Measurements from ENCODE around the gene FOXL1.

Gene FOXL1

DNA sequence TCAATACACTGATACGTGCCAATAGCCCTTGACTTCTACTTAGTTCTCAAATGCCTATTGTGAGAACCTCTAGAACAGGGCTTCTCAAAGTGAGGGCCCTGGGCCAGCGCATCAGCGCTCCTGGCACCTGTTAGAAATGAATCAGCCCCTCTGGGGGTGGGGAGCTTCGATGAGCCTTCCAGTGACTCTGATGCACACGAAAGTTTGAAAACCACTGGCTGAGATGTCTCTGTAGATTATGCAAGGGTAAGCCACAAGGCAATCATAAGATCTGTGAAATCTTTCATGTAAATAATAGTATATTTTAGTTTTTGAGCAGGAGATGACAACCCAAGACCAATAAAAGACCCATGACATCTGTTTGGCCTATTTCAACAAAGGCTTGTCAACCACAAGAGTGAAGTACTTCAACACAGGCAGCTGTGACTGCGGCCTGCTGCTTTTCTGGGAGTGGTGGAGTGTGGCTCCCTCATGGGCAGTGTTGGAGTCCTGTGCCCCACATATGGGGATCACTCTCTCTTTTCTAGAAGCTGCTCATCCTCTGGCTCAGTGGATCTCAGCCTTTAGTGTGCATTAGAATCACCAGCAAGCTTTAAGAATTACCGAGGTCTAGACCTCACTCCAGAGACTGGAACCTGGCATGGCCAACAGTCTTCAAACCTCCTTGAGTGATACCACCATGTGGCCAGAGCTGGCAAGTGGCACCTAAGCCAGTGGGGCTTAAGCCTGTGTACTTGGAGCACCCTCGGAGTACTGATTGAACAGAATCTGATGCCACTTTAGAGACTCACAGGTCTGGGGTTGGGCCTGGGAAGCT is 29.1 kb upstream of the FOXL1 start:
- DNase-seq: no peak

DNA sequence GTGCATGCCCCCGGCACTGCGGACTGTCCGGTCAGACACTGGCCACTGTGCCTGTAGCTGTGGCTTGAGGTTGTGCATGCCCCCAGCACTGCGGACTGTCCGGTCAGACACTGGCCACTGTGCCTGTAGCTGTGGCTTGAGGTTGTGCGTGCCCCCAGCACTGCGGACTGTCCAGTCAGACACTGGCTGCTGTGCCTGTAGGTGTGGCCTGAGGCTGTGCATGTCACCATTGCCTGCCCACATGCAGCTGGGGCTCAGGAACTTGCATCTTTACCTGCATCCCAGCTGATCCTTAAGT is 28.5 kb upstream of the FOXL1 start:
- no peak for DNase-seq

DNA sequence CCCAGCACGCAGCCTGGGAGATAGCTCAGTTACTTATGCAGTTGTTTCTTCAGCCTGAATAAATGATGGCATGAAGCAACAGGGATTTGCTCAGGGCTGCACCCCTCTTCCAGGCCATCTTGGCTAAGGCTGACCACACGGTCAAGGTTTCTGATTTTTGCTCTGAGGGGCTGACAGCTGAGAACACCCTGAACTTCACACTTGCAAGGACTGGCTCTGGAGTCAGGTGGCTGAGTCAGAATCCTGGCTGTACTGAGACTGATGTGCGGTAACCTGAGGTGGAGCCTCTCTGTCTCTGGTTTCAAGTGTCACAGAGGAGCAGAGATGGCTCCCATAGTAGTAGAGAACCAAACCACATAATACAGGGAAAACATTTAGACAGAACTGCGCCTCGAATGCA is 28.1 kb upstream of the FOXL1 start:
- no peak for DNase-seq

DNA sequence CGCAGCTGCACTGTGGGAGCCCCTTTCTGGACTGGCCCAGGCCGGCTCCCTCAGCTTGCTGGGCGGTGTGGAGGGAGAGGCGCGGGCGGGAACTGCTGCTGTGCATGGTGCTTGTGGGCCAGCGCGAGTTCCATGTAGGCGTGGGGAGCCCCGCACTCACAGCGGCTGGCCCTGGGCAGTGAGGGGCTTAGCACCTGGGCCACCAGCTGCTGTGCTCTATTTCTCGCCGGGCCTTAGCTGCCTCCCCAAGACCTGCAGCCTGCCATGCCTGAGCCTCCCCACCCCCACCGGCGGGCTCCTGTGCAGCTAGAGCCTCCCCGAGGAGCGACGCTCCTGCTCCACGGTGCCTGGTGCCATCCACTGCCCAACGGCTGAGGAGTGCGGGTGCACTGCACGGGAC is 25.0 kb upstream of the FOXL1 start:
- DNase-seq: no peak

DNA sequence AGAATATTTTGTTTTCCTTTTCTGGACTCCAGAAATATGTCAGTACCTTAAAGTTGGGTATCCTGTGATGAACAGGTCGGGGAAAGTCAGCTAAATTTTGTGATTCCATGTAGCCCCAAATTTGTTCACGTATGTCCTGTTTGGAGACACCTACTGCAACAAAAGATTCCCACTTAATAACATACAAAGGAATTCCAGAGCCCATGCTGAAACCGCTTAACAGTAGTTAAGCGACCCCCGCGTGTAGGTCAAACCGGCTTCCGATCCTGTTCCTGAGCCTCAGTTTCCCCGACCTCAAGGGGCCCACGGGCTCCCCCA is 23.8 kb upstream of the FOXL1 start:
- no peak for DNase-seq

DNA sequence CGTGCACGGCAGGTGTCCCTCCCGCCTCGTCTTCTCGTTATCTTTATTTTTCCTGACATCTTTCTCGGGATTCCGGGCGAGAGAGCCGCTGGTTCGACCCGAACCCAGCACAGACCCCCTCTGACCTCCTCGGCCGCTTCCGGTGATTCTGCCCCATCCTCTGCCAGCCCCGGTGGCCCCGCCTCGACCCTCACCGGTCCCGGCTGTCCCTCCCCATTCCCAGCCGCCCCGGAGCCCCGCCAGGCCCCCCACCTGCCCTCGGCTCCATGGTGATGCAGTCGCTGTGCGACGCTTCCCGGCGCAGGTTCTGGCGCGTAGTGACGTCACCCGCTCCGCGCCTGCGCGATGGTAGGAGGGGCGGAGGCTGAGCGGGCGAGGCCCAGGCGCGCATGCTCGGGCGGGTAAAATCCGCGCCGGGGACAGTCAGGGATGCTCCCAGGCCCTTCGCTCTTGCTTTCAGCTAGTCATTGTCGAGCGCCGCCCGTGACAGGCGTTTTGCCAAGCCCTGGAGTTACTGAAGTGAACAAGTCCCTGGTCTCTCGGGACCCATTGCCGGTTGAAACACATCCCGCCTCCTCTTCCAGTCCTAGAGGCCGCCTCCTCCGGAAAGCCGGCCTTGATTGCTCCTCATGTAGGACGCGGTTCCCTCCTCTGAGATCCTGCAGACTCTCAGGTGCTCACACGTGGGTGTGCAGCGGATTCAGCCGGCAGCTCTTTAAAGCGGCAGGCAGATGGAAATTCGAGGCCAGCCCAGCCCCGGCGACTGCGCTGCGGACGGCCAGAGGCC is 23.2 kb upstream of the FOXL1 start, which contains the start of gene MTHFSD:
TSS of gene MTHFSD (minus strand) at position 319 of the 787 bp plus-strand sequence. CDS start at position 268, 51 bp downstream.
- peak; percentile 76 for DNase-seq

DNA sequence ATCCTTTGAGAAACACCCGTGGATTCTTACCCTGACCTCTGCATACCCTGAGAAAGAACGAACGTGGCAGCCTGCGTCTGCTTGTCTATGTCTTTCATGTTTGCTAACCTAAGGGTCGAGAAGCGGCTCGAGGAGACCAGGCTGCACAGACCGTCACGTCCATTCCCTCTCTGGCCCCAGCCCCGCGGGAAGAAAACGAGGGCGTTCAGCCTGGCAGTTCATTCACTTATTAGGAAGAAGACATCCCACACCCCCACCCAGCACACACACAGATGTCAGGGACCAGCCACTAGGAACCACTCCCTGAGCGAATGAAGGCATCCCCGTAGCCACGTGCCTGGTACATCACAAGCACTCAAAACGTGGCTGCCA is 22.7 kb upstream of the FOXL1 start:
- DNase-seq: no peak

DNA sequence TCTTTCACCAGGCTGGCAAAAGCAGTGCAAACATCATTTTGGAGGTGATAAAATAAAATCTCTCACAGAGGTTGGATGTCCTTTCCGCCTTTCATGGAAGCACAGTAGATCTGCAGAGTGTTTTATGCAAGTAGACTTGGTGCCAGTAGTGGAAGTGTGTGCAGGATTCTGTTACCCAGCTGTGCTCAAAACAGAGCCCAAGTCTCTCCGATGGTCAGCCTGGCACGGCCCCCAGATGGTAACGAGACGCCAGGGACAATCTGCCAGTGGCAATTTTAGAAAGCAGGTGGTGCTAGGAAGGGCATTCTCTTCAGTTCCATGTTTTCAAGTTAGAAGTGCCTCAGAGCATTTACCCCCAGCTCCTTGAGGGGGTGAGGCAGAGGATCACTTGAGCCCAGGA is 21.8 kb upstream of the FOXL1 start:
- no peak for DNase-seq

DNA sequence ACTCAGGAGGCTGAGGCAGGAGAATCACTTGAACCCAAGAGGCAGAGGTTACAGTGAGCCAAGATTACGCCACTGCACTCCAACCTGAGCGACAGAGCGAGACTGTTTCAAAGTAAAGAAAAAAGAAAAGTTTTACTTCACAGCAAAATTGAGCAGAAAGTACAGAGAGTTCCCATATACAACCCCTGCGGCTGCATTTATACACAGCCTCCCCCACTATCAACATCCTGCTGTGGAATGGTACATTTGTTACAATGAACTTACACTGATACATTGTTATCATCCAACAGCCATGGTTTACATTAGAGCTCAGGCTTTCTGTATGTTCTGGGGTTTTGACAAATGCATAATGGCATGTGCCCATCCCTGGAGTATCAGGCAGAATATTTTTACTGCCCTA is 20.8 kb upstream of the FOXL1 start:
- DNase-seq: no peak

DNA sequence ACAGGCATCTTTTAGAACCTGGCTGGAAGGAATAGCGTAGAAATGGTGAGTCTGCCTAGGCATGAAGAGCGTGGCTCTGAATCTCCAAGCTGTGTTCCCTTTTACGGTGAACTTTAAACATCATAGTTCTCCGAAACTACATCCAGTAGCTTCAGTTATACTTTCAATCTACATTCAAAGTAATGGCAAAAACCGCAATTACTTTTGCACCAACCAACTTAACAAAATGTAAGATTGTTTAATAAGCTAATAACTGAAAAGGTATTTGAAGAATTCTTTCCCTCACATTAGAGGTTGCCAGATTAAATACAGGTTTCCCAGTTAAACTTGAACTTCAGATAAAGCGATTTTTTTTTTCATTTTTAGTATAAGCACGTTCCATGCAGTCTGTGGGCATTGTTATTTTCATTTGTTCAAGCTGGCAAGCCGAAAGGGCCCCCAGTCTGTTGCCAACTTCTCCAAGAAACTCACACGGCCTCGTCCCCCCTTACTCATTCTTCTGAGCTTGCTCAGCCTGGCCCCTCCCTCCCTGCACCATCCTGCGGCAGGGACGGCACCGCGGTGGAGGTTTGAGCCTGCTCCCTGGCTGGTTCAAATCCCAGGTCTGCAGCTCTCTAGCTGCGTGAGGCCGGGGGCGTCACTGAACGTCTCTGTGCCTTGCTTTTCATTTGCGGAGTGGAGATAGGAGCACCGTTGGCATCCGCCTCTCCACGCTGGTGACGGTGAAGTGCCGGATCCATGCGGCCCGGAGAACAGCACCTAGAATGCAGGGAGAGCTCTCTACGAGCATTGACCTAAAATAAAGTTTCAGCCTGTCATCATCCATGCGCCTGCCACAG is 19.8 kb upstream of the FOXL1 start:
- DNase-seq: no peak

DNA sequence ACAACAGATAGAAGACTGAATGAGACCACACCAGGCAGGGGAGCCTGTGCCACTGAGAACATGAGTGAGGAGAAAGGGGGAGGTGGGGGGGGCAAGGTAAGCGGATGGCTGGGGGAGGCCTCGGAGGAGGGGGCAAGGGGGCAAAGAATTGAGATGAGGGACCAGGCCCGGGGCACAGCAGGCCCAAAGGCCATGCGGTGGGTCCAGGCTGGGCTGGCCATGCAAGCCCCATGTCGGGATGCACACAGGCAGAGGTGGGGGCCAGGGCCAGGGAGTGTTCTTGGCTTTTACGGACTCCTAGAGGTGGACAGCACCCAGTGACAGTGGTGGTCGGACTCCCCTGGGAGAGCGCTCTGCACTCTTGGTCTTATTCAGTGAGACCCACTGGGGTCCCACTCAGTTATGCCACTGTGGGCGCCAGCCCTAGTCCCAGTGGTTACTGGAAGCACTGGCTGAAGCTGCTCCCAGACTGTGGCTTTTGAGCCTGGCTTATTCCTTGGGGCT is 18.5 kb upstream of the FOXL1 start:
- DNase-seq: no peak

DNA sequence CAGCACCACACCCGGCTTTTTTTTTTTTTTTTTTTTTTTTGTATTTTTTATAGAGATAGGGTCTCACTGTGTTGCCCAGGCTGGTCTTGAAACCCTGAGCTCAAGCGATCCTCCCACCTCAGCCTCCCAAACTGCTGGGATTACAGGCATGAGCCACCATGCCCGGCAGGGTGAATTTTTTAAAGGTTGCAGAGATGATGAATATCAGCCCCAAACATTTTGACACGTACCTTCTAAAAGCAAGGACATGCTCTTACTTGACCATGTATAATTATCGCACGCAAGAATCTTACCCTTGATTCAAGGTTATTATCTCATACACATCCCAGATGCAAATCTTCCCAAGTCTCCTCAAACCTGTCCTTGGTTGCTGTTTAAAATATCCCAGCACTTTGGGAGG is 16.0 kb upstream of the FOXL1 start:
- DNase-seq: no peak

DNA sequence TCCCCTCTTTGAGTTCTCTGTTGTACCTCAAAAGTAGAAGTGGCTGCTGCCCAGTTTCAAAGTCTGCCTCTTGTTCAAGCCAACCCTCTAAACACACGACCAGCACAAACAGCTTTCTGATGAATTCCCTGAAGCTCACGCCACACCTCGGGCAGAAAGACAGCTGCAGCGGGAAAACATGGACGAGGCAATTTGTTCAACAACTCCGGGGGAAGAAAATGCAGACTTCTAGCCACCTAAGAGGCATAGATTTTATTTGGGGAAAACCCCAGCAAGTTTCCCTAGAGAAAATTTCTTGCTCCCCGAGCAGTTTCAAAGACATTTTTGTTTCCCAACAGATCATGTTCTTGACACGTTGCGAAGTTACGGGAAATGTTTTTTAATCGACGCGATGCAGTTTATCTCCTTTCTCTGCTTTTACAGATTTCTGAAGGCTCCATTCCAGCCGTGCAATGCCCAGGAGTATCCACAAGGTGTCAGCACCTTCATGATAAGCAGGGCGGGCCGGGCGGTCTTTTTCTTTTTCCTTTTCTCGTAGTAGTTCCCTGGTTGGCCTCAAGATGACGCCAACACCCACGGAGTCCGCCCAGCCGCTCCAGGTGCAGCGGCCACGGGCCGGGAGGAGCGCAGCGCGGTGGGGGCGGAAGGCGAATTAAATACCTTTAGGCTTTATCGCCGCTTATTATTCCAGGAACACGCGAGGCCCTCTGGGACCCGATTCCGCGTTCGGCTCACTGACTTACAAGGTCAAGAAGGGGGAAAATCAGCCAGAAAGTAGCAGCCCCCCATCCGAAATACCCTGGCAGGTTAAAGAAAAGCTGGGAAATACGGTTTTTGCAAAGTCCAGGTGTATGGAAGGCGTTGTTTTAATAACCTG is 14.6 kb upstream of the FOXL1 start:
- DNase-seq: peak; percentile 81

DNA sequence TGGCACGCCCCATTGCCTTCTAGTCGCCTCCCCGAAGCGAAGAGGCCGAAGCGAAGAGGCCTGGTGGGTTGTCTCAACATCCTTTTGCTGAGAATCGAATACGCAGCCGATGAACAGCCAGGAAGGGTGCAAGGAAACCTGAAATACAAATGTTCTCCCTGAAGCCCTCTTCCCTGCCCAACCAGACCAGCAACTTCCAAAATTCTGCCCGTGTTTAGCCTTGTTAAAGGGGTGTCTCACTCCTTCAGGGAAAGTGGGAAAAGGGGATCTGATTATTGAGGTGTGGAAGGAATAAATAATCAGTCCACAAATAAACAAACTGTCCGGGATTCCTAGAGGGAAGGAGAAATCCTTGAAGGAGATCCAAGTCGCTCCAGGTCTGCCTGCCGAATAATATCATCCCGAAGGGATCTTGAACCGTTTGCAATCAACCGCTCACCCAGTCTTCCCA is 13.1 kb upstream of the FOXL1 start:
- no peak for DNase-seq

DNA sequence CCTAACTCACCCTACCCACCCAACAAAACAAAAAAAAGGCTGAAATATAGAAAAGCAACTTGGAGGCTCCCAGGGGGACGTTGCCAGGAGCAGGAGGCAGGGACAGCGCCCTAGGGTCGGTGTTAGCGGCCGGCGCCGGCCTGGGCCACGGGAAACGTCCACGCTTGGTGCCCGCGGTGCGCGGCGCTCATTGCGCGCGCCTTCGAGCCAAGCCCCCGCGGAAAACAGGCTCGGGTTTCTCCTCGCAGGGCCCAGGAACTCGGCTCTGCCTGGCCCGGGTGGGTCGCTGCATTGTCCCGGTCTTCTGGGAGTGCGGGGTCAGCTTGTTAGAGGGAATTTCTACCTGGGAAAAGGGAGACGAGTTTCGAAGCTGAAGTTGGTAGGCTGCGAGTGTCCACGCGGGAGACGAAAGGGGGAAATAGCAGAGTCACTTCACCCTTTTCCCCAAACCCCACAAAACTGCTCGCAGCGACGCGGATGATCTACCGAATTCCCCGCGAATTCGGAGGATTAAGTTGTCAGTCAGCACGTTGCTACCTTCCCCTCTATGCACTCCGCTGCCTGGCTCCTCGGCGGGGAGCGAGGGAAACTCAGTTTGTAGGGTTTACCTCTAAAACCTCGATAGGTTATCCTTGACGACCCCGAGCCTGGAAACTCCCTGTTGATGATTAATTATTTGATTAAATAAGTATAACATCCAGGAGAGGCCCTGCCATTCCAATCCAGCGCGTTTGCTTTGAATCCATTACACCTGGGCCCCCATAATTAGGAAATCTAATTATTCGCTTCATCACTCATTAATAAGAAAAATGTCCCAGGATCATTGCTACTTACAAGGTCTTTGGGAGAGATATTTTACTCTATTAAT is 12.5 kb upstream of the FOXL1 start:
- DNase-seq: no peak

DNA sequence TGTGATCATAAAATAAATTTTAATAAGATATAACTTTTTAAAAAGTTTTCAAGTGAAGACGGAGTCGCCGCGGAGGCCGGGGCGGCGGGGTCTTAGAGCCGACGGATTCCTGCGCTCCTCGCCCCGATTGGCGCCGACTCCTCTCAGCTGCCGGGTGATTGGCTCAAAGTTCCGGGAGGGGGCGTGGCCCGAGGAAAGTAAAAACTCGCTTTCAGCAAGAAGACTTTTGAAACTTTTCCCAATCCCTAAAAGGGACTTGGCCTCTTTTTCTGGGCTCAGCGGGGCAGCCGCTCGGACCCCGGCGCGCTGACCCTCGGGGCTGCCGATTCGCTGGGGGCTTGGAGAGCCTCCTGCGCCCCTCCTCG is 11.8 kb upstream of the FOXL1 start, which contains the start of gene FOXC2:
TSS of gene FOXC2 (plus strand) at position 229 of the 365 bp plus-strand sequence. CDS start 507 bp downstream, outside the sequence.
- DNase-seq: no peak

DNA sequence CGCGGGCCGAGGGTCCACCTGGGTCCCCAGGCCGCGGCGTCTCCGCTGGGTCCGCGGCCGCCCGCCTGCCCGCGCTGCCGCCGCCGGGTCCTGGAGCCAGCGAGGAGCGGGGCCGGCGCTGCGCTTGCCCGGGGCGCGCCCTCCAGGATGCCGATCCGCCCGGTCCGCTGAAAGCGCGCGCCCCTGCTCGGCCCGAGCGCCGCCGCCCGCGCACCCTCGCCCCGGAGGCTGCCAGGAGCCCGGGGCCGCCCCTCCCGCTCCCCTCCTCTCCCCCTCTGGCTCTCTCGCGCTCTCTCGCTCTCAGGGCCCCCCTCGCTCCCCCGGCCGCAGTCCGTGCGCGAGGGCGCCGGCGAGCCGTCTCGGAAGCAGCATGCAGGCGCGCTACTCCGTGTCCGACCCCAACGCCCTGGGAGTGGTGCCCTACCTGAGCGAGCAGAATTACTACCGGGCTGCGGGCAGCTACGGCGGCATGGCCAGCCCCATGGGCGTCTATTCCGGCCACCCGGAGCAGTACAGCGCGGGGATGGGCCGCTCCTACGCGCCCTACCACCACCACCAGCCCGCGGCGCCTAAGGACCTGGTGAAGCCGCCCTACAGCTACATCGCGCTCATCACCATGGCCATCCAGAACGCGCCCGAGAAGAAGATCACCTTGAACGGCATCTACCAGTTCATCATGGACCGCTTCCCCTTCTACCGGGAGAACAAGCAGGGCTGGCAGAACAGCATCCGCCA is 11.2 kb upstream of the FOXL1 start:
- DNase-seq: no peak

DNA sequence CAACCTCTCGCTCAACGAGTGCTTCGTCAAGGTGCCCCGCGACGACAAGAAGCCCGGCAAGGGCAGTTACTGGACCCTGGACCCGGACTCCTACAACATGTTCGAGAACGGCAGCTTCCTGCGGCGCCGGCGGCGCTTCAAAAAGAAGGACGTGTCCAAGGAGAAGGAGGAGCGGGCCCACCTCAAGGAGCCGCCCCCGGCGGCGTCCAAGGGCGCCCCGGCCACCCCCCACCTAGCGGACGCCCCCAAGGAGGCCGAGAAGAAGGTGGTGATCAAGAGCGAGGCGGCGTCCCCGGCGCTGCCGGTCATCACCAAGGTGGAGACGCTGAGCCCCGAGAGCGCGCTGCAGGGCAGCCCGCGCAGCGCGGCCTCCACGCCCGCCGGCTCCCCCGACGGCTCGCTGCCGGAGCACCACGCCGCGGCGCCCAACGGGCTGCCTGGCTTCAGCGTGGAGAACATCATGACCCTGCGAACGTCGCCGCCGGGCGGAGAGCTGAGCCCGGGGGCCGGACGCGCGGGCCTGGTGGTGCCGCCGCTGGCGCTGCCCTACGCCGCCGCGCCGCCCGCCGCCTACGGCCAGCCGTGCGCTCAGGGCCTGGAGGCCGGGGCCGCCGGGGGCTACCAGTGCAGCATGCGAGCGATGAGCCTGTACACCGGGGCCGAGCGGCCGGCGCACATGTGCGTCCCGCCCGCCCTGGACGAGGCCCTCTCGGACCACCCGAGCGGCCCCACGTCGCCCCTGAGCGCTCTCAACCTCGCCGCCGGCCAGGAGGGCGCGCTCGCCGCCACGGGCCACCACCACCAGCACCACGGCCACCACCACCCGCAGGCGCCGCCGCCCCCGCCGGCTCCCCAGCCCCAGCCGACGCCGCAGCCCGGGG is 10.4 kb upstream of the FOXL1 start:
- DNase-seq: no peak

Measured in DMS153 (cell line).